ENCODE data around the gene TBCD. TPM values are rescaled to one million over a fixed set of nuclear protein-coding genes. Genes with fewer than 3 reads are reported as not detected.

TBCD gene
- total and polyA plus RNA-seq, 12 donors, result 41.3 to 107 (median 52.4) TPM

- 77 to 80% methylated on average over 18 of the region's 18 CpGs for WGBS, 2 donors
- ATAC-seq, result no peak
- H3K27me3 ChIP-seq, result no peaks in the 10 kb centered on the region
- peaks cover 12 to 73% (median 46%) of the 10 kb centered on the region in 9 donors for H3K4me1 ChIP-seq
- no peak for TF ChIP-seq CTCF (IDR thresholded peaks at IDR 0.05)
- no peak for DNase-seq
- intact Hi-C loops (cut with DNase I), result loop anchor here in 1 of 10 donors (10.0 kb wide), 1 partner anchor 51 kb away; no protein-coding TSS in a partner anchor
- peak overlapping the region in 1 of 10 donors; percentile 2 for H3K4me3 ChIP-seq
- H3K27ac ChIP-seq, result peak overlapping the region in 4 of 10 donors; percentile 5 to 80 (median 32)
- H3K9me3 ChIP-seq, result no peaks in the 10 kb centered on the region
- H3K36me3 ChIP-seq, result peaks cover 0 to 4% (median 0%) of the 10 kb centered on the region in 9 donors
These were observed 112.3 kb downstream of the TBCD start for GRCh38 chr17:82863941-82864712.

GRCh38 chr17:82864713-82865248 lies 112.9 kb downstream of the TBCD start:
- WGBS, 2 donors, result 65 to 69% methylated on average over 16 of the region's 16 CpGs
- no peak for ATAC-seq
- no peak for DNase-seq
- Histone ChIP-seq H3K27ac (peak overlapping the region in 1 of 10 donors; percentile 80), H3K4me3 (peak overlapping the region in 1 of 10 donors; percentile 2), H3K9me3 (no peaks in the 10 kb centered on the region), H3K27me3 (no peaks in the 10 kb centered on the region), H3K36me3 (peaks cover 0 to 7% (median 0%) of the 10 kb centered on the region in 9 donors), H3K4me1 (peaks cover 12 to 67% (median 50%) of the 10 kb centered on the region in 9 donors)
- intact Hi-C loops (cut with DNase I), result loop anchor here in 1 of 10 donors (10.0 kb wide), 1 partner anchor 50 kb away; no protein-coding TSS in a partner anchor
- no peak for TF ChIP-seq CTCF (IDR thresholded peaks at IDR 0.05)

GRCh38 chr17:82865274-82865673 lies 113.4 kb downstream of the TBCD start:
- intact Hi-C loops (cut with DNase I), result loop anchor here in 1 of 10 donors (10.0 kb wide), 1 partner anchor 50 kb away; no protein-coding TSS in a partner anchor
- no peak for DNase-seq
- WGBS, 2 donors, result 76 to 79% methylated on average over 23 of the region's 23 CpGs
- TF ChIP-seq CTCF (IDR thresholded peaks at IDR 0.05), result no peak
- Histone ChIP-seq H3K36me3 (peaks cover 0 to 12% (median 2%) of the 10 kb centered on the region in 9 donors), H3K4me1 (peaks cover 15 to 66% (median 50%) of the 10 kb centered on the region in 9 donors), H3K27ac (peak overlapping the region in 2 of 10 donors; percentile 72 to 80), H3K9me3 (no peaks in the 10 kb centered on the region), H3K27me3 (no peaks in the 10 kb centered on the region), H3K4me3 (no peak overlapping the region)
- ATAC-seq, result no peak

- WGBS, 2 donors, result 74 to 75% methylated on average over 9 of the region's 9 CpGs
- TF ChIP-seq CTCF (IDR thresholded peaks at IDR 0.05), result no peak
- Histone ChIP-seq H3K4me1 (peaks cover 15 to 65% (median 55%) of the 10 kb centered on the region in 9 donors), H3K4me3 (no peak overlapping the region), H3K27ac (peak overlapping the region in 7 of 10 donors; percentile 32 to 82 (median 56)), H3K9me3 (no peaks in the 10 kb centered on the region), H3K27me3 (no peaks in the 10 kb centered on the region), H3K36me3 (peaks cover 0 to 18% (median 8%) of the 10 kb centered on the region in 9 donors)
- DNase-seq (no peak), ATAC-seq (no peak)
- intact Hi-C loops (cut with DNase I), result loop anchor here in 1 of 10 donors (10.0 kb wide), 1 partner anchor 49 kb away; no protein-coding TSS in a partner anchor
These were observed 114.0 kb downstream of the TBCD start for GRCh38 chr17:82865774-82866395.
